KOPT-K1 (cell line): ENCODE data around the gene GPSM1.

Experiments
- H3K27ac ChIP-seq: fragments of 200-600 bp; sonication (generic); 2 replicates; pipeline ENCODE4 v1.5.1; 2016; ENCODE audit warnings: antibody characterized with exemption, mild to moderate bottlenecking, low read depth, low read length; ENCODE audit not compliant: poor library complexity, severe bottlenecking
- H3K36me3 ChIP-seq: fragments of 200-600 bp; sonication (generic); 2 replicates; pipeline ENCODE4 v1.5.1; 2017; ENCODE audit warnings: antibody characterized with exemption, mild to moderate bottlenecking, low read length, moderate library complexity; ENCODE audit not compliant: insufficient read depth
- H3K9me3 ChIP-seq: fragments of 200-600 bp; sonication (generic); 2 replicates; pipeline ENCODE4 v1.5.1; 2017; ENCODE audit warnings: antibody characterized with exemption, low read length, mild to moderate bottlenecking; ENCODE audit not compliant: insufficient read depth, poor library complexity, severe bottlenecking

The GPSM1 gene

GRCh38 chr9:136379891-136380290 lies 52.6 kb downstream of the GPSM1 start:
- Histone ChIP-seq H3K27ac (no peak overlapping the region), H3K36me3 (peaks cover 61% of the 10 kb centered on the region; the same call in 1 of the 2 replicates), H3K9me3 (no peaks in the 10 kb centered on the region)

- Histone ChIP-seq H3K9me3 (no peaks in the 10 kb centered on the region), H3K27ac (no peak overlapping the region), H3K36me3 (peaks cover 61% of the 10 kb centered on the region; the same call in 1 of the 2 replicates)
These were observed 53.0 kb downstream of the GPSM1 start for GRCh38 chr9:136380381-136380780.

GRCh38 chr9:136381311-136381710 lies 54.0 kb downstream of the GPSM1 start:
- no peaks in the 10 kb centered on the region for H3K9me3 ChIP-seq
- peaks cover 61% of the 10 kb centered on the region; the same call in 1 of the 2 replicates for H3K36me3 ChIP-seq
- H3K27ac ChIP-seq, result no peak overlapping the region

GRCh38 chr9:136381966-136382513 lies 54.7 kb downstream of the GPSM1 start:
- Histone ChIP-seq H3K9me3 (no peaks in the 10 kb centered on the region), H3K27ac (no peak overlapping the region), H3K36me3 (peaks cover 65% of the 10 kb centered on the region; the same call in 1 of the 2 replicates)

GRCh38 chr9:136383436-136383835 lies 56.1 kb downstream of the GPSM1 start:
- Histone ChIP-seq H3K9me3 (no peaks in the 10 kb centered on the region), H3K36me3 (peaks cover 74% of the 10 kb centered on the region), H3K27ac (no peak overlapping the region)

GRCh38 chr9:136385015-136385414 lies 57.7 kb downstream of the GPSM1 start:
- H3K9me3 ChIP-seq, result no peaks in the 10 kb centered on the region
- no peak overlapping the region for H3K27ac ChIP-seq
- peaks cover 76% of the 10 kb centered on the region for H3K36me3 ChIP-seq

- Histone ChIP-seq H3K27ac (no peak overlapping the region), H3K36me3 (peaks cover 73% of the 10 kb centered on the region), H3K9me3 (no peaks in the 10 kb centered on the region)
These were observed 58.7 kb downstream of the GPSM1 start for GRCh38 chr9:136386018-136386417.

GRCh38 chr9:136387217-136387616 lies 59.9 kb downstream of the GPSM1 start:
- Histone ChIP-seq H3K27ac (no peak overlapping the region), H3K9me3 (no peaks in the 10 kb centered on the region), H3K36me3 (peaks cover 73% of the 10 kb centered on the region)

- H3K9me3 ChIP-seq, result no peaks in the 10 kb centered on the region
- no peak overlapping the region for H3K27ac ChIP-seq
- peaks cover 73% of the 10 kb centered on the region for H3K36me3 ChIP-seq
These were observed 62.1 kb downstream of the GPSM1 start for GRCh38 chr9:136389396-136389795.

GRCh38 chr9:136391737-136392537 lies 64.6 kb downstream of the GPSM1 start:
- peaks cover 90% of the 10 kb centered on the region for H3K36me3 ChIP-seq
- H3K9me3 ChIP-seq, result no peaks in the 10 kb centered on the region
- no peak overlapping the region for H3K27ac ChIP-seq

GRCh38 chr9:136392538-136393449 lies 65.5 kb downstream of the GPSM1 start:
- H3K27ac ChIP-seq, result no peak overlapping the region
- H3K36me3 ChIP-seq, result peaks cover 87% of the 10 kb centered on the region
- no peaks in the 10 kb centered on the region for H3K9me3 ChIP-seq

- H3K36me3 ChIP-seq, result peaks cover 87% of the 10 kb centered on the region
- H3K9me3 ChIP-seq, result no peaks in the 10 kb centered on the region
- H3K27ac ChIP-seq, result no peak overlapping the region
These were observed 66.2 kb downstream of the GPSM1 start for GRCh38 chr9:136393531-136393930.

- H3K9me3 ChIP-seq, result no peaks in the 10 kb centered on the region
- no peak overlapping the region for H3K27ac ChIP-seq
- H3K36me3 ChIP-seq, result peaks cover 81% of the 10 kb centered on the region
These were observed 67.1 kb downstream of the GPSM1 start for GRCh38 chr9:136394312-136395019.

GRCh38 chr9:136395020-136395340 lies 67.6 kb downstream of the GPSM1 start:
- H3K27ac ChIP-seq, result no peak overlapping the region
- H3K36me3 ChIP-seq, result peaks cover 76% of the 10 kb centered on the region
- H3K9me3 ChIP-seq, result no peaks in the 10 kb centered on the region
